HG03039 (cell line): ENCODE results near the gene IZUMO4.
"Not testable (repeated sequence)": the region's sequence is repeated elsewhere in the genome, so short reads cannot be mapped to it uniquely, and the experiment has no call there.

Source experiments
- ATAC-seq: cut with Tn5 transposase; IDR thresholded peaks from one replicate; pipeline ENCODE4 v1.9.1; 2021; ENCODE audit warnings: mild to moderate bottlenecking, moderate library complexity; ENCODE audit not compliant: unreplicated experiment

Gene IZUMO4

DNA sequence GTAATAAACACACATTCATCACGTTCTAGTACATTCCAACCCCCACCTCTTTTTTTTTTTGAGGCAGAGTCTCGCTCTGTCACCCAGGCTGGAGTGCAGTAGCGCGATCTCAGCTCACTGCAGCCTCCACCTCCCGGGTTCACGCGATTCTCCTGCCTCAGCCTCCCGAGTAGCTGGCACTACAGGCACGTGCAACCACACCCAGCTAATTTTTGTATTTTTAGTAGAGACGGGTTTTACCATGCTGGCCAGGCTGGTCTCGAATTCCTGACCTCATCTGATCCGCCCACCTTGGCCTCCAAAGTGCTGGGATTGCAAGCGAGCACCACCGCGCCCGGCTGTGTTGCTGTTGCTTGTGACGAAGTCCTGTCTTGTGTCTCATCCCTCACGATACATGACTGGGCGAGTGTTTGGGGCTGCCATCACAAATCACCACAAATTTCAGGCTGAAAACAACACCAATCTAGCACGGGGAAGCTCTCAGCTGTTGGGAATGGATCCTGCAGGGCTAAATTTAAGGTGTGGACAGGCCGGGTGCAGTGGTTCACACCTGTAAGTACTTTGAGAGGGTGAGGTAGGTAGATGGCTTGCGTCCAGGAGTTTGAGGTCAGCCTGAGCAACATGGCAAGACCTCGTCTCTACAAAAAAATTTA, 16.3 kb upstream of the IZUMO4 start:
- no peak for ATAC-seq

DNA sequence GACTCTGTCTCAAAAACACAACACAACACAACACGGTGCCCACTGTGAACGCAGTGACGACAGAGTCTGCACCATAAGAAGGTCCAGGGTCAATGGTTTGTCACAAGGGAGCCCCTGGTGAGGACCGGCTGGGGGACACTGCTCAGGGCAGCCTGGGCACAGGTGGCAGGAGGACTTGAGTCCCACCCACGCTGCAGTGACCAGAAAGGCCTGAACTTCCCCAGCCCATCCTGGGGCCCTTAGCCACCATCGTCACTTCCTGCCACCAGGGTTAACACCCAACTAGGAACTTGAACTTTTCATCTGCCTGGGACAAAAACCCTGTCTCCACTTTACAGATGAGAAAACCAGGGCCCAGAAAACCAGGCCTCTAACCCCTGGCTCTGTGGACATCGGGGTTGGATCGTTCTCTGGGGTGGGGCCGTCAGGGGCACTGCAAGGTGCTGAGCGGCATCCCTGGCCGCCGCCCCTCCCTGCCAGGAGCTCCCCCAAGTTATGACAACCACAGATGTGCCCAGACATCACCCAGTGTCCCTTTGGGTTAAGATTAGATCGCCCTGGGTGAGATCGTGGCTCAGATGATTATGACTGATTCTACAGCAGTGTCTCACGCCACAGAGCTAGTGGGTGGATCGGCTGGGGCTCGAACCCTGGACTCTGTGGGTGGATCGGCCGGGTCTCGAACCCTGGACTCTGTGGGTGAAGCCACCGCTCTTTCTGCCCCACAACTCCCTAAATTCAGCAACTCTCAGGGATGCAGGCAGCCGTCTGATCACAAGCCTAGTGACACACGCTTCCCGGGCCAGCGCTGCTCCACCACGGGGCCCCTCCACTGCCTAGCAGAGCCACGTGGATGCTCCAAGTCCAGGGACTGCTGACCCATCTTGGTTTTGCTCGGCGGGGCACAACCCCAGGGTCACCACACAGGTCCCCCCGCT, 14.6 kb upstream of the IZUMO4 start:
- ATAC-seq, result no peak

- ATAC-seq, result no peak
Observed at GRCh38 chr19:2083174-2083854, 13.4 kb upstream of the IZUMO4 start.

DNA sequence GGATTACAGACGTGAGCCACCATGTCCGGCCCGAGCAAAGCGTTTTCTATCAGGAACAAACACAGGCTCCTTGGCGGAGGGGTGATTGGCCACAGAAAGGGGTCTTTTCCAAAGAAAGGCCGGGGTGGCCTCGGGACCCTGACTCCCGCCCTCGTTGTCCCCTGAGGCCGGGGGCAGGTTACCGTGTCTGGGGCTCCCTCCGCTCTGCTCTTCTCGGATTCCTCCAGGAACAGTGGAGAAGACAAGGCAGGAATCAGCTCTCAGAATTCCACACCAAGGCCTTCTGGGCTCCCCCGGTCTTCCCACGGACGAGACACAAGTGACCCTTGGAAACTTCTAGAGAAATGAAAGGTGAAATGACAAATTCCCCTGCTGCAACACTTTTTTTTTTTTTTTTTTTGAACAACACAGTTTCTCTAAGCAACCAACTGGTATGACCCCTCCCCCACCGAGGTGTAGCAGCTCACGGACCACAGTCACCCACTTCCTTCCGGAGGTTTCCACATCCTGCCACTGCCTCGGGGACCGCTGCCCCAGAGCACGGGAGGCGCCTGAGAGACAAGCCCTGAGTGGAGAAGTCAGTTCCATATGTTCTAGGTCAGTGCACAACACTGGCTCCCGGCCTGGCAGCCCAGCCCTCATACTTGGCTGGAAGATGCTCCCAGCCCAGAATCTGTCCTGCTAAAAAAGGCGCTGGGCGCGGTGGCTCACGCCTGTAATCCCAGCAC, 11.6 kb upstream of the IZUMO4 start:
- ATAC-seq, result no peak

GRCh38 chr19:2086695-2087620, 9.8 kb upstream of the IZUMO4 start:
- not testable (repeated sequence) for ATAC-seq

DNA sequence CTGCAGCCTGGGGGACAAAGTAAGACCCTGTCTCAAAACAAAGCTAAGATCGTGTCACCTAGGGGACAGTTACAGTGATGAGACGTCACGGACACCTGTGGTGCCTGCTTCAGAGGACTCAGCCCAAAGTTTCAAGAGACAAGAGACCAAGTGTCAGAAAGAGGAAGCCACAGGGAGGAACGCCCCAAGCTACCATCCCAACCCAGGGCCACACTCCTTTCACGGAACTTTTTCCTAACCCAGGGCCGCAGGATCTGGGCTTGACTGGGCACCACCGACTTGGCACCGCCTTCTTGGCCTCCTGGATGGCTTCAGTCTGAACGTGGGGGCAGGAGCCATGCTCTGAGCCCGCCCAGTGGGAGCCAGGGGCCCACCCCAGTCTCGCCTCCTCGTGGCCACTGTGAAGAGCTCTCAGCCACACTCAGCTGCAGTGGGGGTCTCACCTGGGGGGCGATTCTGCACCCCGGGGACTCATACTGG, 9.1 kb upstream of the IZUMO4 start:
- no peak for ATAC-seq

- ATAC-seq, result no peak
Observed at GRCh38 chr19:2089001-2089711, 7.6 kb upstream of the IZUMO4 start.

DNA sequence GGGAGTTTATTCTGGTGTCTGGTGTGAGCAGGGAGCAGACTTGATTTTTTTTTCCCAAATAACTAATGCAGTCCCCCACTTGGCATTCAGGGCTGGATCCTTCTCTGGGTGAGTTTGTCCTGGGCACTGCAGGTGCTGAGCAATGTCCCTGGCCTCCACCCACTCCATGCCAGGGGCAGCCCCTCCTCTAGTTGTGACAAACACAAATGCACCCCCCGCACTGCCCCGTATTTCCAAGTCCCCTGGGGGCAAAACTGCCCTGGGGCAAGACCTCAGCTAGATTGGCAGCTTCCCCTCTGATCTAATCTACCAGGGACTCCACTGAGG, 7.0 kb upstream of the IZUMO4 start:
- ATAC-seq, result no peak

DNA sequence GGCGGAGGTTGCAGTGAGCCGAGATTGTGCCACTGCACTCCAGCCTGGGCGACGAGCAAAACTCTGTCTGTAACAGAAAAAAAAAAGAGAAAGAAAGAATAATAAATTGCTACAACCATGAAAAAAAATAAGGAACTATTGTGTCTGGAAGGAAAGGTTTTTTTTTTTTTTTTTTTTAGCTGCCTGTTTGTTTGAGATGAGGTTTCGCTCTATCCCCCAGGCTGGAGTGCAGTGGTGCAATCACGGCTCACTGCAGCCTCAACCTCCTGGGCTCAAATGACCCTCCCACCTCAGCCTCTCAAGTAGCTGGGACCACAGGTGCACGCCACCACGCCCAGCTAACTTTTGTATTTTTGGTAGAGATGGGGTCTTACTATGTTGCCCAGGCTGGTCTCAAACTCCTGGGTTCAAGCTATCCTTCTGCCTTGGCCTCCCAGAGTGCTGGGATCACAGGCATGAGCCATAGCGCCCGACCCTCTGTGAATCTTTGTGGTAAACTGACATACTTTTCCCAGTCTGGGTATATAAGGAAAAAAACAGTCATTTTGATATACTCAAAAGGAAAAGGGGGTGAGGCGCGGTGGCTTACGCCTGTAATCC, 4.7 kb upstream of the IZUMO4 start:
- not testable (repeated sequence) for ATAC-seq

GRCh38 chr19:2096034-2096479, 658 bp upstream of the IZUMO4 start, which contains the start of gene MOB3A:
Gene MOB3A (minus strand): TSS chr19:2096326. CDS start chr19:2078560, 17,766 bp downstream.
- ATAC-seq, result no peak

DNA sequence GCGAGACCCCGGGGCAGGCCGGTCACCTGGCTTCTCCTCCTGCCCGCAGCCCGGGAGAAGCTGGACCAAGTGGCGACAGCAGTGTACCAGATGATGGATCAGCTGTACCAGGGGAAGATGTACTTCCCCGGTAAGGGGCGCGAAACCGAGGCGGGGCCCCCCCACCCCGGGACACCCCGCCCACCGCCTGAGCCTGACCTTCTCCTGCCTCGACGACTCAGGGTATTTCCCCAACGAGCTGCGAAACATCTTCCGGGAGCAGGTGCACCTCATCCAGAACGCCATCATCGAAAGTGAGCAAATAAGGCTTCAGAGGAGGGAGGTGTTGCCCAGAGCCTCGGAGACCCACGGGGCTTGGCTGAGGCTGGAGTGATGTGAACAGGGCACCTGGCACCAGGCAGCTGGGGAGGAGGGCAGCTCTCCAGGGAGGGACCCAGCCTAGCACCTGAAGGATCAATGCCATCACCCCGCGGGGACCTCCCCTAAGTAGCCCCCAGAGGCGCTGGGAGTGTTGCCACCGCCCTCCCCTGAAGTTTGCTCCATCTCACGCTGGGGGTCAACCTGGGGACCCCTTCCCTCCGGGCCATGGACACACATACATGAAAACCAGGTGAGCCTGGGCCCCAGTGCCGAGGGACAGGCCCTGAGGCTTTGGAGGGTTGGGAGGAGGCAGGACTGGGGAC, 629 bp downstream of the IZUMO4 start:
- ATAC-seq, result no peak

GRCh38 chr19:2097886-2098327, 1.2 kb downstream of the IZUMO4 start:
- no peak for ATAC-seq

DNA sequence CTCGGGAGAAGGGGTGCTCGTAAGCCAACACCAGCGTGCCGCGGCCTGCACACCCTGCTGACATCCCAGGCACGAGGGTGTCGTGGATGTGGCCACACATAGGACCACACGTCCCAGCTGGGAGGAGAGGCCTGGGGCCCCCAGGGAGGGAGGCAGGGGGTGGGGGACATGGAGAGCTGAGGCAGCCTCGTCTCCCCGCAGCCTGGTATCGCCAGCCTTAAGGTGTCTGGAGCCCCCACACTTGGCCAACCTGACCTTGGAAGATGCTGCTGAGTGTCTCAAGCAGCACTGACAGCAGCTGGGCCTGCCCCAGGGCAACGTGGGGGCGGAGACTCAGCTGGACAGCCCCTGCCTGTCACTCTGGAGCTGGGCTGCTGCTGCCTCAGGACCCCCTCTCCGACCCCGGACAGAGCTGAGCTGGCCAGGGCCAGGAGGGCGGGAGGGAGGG, 2.4 kb downstream of the IZUMO4 start:
- no peak for ATAC-seq

DNA sequence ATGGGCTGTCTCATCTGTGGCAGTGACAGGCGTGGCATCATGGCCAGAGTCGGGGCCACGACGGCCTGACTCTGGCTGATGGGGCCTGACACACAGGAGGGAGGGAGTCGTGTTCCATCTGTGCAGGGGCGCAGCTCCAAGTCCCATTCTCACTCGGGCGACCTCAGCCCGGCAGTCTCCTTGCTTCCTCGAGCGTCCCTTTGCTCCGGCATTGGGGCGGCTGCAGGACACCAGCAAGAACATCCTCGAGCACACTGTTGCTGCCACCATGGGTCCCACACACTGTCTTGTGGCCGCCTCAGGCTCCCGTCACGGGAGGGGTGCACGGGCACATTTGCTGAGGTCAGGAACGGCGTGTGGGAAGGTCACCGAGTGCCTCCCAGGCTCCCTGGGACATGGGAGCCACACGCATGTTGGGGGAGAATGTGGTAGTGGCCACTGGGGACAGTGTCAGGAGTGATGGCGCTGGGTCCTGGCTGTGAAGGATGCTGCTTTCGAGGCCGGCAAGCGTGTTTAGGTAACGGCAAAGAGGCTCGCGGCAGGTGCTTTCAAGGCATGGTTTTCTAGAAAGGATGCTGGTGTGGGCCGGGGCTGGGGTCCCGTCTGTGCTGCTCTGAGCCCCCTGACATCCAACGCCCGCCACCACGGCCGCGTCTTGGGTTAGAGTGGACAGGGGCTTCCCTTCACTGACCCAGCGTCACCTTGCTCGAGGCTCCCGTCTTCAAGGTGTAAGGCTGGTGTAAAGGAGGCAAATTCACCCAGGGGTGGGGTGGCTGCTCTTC, 3.4 kb downstream of the IZUMO4 start:
- ATAC-seq, result no peak

DNA sequence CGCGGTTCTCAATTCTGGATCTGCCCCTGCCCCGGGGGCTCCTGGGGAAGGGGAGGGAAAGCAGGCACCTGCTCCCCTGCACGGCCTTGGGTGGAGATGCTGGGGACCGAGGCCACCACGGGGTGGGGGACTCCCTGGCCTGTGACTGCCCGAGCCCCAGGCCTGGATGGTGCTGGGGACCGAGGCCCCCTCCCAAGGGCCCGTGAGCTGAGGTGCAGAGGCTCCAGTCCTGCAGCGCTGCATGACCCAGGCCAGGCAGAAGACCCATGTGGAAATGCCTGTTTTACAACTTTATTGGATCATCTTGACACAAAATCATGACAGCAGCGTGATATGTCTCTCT, 4.0 kb downstream of the IZUMO4 start:
- no peak for ATAC-seq

DNA sequence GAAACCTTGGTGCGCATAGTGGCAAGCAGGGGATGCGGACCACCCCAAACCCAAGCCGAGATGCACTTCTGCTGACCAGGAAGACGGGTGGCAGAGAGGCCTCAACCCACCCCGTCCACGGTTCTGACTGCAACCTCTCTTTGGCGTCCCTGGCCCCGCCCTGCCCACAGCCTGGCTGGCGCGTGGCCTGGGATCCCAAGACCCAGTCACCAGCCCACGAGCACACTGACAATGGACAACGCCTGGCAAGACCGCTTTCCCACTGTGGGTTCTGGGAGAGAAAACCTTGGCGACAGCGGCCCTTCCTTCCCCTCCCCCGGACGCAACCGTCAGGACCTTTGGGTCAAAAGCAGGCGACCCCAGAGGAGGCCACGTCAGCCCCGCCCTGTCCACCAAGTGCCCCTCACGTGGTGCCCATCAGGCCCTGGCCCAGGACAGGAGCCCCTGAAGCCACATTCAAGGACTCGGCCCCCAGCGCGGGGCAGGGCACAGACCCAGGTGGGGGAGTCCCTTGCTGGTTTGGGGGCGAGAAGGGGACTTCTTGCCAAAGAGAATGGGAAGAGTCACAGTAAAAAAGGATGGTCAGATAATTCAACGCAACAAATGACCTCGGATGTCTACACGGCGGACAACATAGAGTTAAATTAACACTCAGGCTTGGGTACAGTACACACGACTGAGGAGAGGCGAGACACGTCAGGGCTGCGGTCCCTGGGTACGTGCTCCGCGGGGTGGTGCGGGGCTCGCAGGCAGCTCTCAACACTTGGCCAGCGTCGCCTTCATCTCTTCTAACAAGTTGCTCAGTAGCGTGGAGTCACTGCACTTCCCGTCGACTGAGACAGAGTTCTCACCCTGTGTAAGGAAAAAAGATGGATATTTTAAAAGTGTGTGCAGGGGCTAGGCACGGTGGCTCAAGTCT, 5.0 kb downstream of the IZUMO4 start:
- ATAC-seq, result no peak
